HFFc6 (cell line): ENCODE results near the gene NPRL2. TPM values are rescaled to one million over a fixed set of nuclear protein-coding genes. Genes with fewer than 3 reads are reported as not detected.

Experiments used
- DNase-seq: peaks from one replicate; pipeline ENCODE4 v3.0.0-alpha.2; 2018
- H3K27ac Mint-ChIP-seq: 2 replicates; pipeline ENCODE4 v1.8.0; 2020; ENCODE audit warnings: mild to moderate bottlenecking, mixed read lengths
- H3K27me3 Mint-ChIP-seq: 2 replicates; pipeline ENCODE4 v1.8.0; 2021; ENCODE audit warnings: mild to moderate bottlenecking, moderate library complexity, mixed read lengths; ENCODE audit not compliant: insufficient read depth
- H3K36me3 Mint-ChIP-seq: 2 replicates; pipeline ENCODE4 v1.8.0; 2021; ENCODE audit warnings: low read depth, mixed read lengths
- H3K4me1 Mint-ChIP-seq: 2 replicates; pipeline ENCODE4 v1.8.0; 2020; ENCODE audit warnings: low read depth, mixed read lengths
- H3K4me3 Mint-ChIP-seq: 2 replicates; pipeline ENCODE4 v1.8.0; 2020; ENCODE audit warnings: mild to moderate bottlenecking, moderate library complexity, mixed read lengths
- H3K9me3 Mint-ChIP-seq: 2 replicates; pipeline ENCODE4 v1.8.0; 2020; ENCODE audit warnings: mild to moderate bottlenecking, mixed read lengths
- CTCF ChIP-seq: fragments of 200-600 bp; sonication (generic); IDR thresholded peaks from 2 replicates; pipeline ENCODE4 v1.5.0; 2021; ENCODE audit warnings: antibody characterized with exemption, mild to moderate bottlenecking
- total RNA-seq, 6 experiments: library from RNA; stranded (reverse); fragmentation: NEBNext Ultra II Directional; extraction: Animal tissue kit (Norgen Biotek cat#: 25700); gene quantifications; 2 replicates in 1 of 6; 3 replicates in 5 of 6; pipeline ENCODE4 v1.2.3, GENCODE V29; 2021

Gene NPRL2
- total RNA-seq, 6 experiments from 2014 or later: 12.3 to 18.7 (median 17.4) TPM

- H3K27ac Mint-ChIP-seq: no peak overlapping the region
- H3K36me3 Mint-ChIP-seq: no peaks in the 10 kb centered on the region
- no peak for TF ChIP-seq CTCF
- no peak for DNase-seq
- no peaks in the 10 kb centered on the region for H3K4me1 Mint-ChIP-seq
- peak overlapping the region; percentile 69 for H3K4me3 Mint-ChIP-seq
- peaks cover 9% of the 10 kb centered on the region for H3K27me3 Mint-ChIP-seq
- H3K9me3 Mint-ChIP-seq: no peaks in the 10 kb centered on the region
These were observed 14.1 kb upstream of the NPRL2 start for GRCh38 chr3:50364573-50365079.

GRCh38 chr3:50359760-50360110 is 9.2 kb upstream of the NPRL2 start:
- no peaks in the 10 kb centered on the region for H3K9me3 Mint-ChIP-seq
- H3K4me1 Mint-ChIP-seq: peaks cover 33% of the 10 kb centered on the region

GRCh38 chr3:50358911-50359759 is 8.6 kb upstream of the NPRL2 start, which contains the start of gene TMEM115:
TSS of gene TMEM115 (minus strand) at chr3:50359521. CDS start at chr3:50359063, 458 bp downstream.
- Mint-ChIP-seq H3K36me3 (peaks cover 23% of the 10 kb centered on the region), H3K4me1 (peaks cover 33% of the 10 kb centered on the region), H3K27me3 (peaks cover 3% of the 10 kb centered on the region; the same call in 1 of the 2 replicates), H3K9me3 (no peaks in the 10 kb centered on the region), H3K4me3 (peak within 1 kb of the TSS; percentile 97), H3K27ac (peak within 1 kb of the TSS; percentile 91)
- peak; percentile 99 for DNase-seq
- no peak for TF ChIP-seq CTCF

More at GRCh38 chr3:50359760-50360110, 9.2 kb upstream of the NPRL2 start:
- Mint-ChIP-seq H3K4me3 (peak overlapping the region; percentile 97), H3K36me3 (peaks cover 19% of the 10 kb centered on the region), H3K27ac (peak overlapping the region; percentile 91; the same call in 1 of the 2 replicates), H3K27me3 (peaks cover 3% of the 10 kb centered on the region; the same call in 1 of the 2 replicates)
- TF ChIP-seq CTCF: no peak
- no peak for DNase-seq

- Mint-ChIP-seq H3K4me1 (peaks cover 33% of the 10 kb centered on the region), H3K36me3 (peaks cover 24% of the 10 kb centered on the region), H3K4me3 (peak overlapping the region; percentile 97), H3K27ac (peak overlapping the region; percentile 81), H3K9me3 (no peaks in the 10 kb centered on the region), H3K27me3 (peaks cover 3% of the 10 kb centered on the region; the same call in 1 of the 2 replicates)
- no peak for DNase-seq
- no peak for TF ChIP-seq CTCF
These were observed 7.9 kb upstream of the NPRL2 start for GRCh38 chr3:50358355-50358910.

GRCh38 chr3:50357481-50357880 is 6.9 kb upstream of the NPRL2 start:
- Mint-ChIP-seq H3K27me3 (peaks cover 3% of the 10 kb centered on the region; the same call in 1 of the 2 replicates), H3K4me1 (peaks cover 37% of the 10 kb centered on the region), H3K4me3 (peak overlapping the region; percentile 97), H3K9me3 (no peaks in the 10 kb centered on the region), H3K27ac (peak overlapping the region; percentile 13; the same call in 1 of the 2 replicates), H3K36me3 (peaks cover 24% of the 10 kb centered on the region)
- DNase-seq: no peak
- TF ChIP-seq CTCF: no peak
